Natural killer cell treated with Interleukin-12 subunit alpha and Interleukin-12 subunit beta and Interleukin-15 and Interleukin-18, amount 100 ng/mL, for 72 hours (primary cell): ENCODE results near the gene BRPF1. TPM values are rescaled to one million over a fixed set of nuclear protein-coding genes. Genes with fewer than 3 reads are reported as not detected.

Experiments used
- ATAC-seq, 2 donors: fragments of 150-1000 bp; cut with Tn5 transposase in 1 of 2; sonication (Bioruptor Pico), chemical (Tn5 transposase) in 1 of 2; 2 replicates each; pipeline ENCODE4 v1.10.0; 2021
- DNase-seq: peaks from one replicate; pipeline ENCODE4 v3.0.0; 2022; ENCODE audit warnings: low spot score
- H3K27ac Mint-ChIP-seq, 2 donors: 1 replicate in 1 of 2; 2 replicates in 1 of 2; pipeline ENCODE4 v1.8.0; 2022; ENCODE audit warnings: mixed read lengths in 2 of 2, mild to moderate bottlenecking in 1 of 2, moderate library complexity in 1 of 2
- H3K27me3 Mint-ChIP-seq, 2 donors: 1 replicate in 1 of 2; 2 replicates in 1 of 2; pipeline ENCODE4 v1.8.0; 2022; ENCODE audit warnings: mixed read lengths in 2 of 2
- H3K36me3 Mint-ChIP-seq: one replicate; pipeline ENCODE4 v1.8.0; 2022; ENCODE audit warnings: mixed read lengths
- H3K4me1 Mint-ChIP-seq, 2 donors: 1 replicate in 1 of 2; 2 replicates in 1 of 2; pipeline ENCODE4 v1.8.0; 2022; ENCODE audit warnings: low read depth in 2 of 2, mixed read lengths in 2 of 2, mild to moderate bottlenecking in 1 of 2
- H3K4me3 Mint-ChIP-seq: one replicate; pipeline ENCODE4 v1.8.0; 2022; ENCODE audit warnings: mixed read lengths
- H3K9me3 Mint-ChIP-seq: 2 replicates; pipeline ENCODE4 v1.8.0; 2022; ENCODE audit warnings: mixed read lengths
- total RNA-seq, 2 donors: library from RNA; stranded (reverse); gene quantifications; one replicate each; pipeline ENCODE4 v1.2.3, GENCODE V29; 2022

BRPF1 gene
- total RNA-seq, 2 donors from 2014 or later, result 51.9 to 62.3 TPM

GRCh38 chr3:9695746-9696145, 35.8 kb upstream of the BRPF1 start:
- Mint-ChIP-seq H3K36me3 (peaks cover 7% of the 10 kb centered on the region), H3K27me3 (no peaks in the 10 kb centered on the region)
- ATAC-seq, result no peak

DNA sequence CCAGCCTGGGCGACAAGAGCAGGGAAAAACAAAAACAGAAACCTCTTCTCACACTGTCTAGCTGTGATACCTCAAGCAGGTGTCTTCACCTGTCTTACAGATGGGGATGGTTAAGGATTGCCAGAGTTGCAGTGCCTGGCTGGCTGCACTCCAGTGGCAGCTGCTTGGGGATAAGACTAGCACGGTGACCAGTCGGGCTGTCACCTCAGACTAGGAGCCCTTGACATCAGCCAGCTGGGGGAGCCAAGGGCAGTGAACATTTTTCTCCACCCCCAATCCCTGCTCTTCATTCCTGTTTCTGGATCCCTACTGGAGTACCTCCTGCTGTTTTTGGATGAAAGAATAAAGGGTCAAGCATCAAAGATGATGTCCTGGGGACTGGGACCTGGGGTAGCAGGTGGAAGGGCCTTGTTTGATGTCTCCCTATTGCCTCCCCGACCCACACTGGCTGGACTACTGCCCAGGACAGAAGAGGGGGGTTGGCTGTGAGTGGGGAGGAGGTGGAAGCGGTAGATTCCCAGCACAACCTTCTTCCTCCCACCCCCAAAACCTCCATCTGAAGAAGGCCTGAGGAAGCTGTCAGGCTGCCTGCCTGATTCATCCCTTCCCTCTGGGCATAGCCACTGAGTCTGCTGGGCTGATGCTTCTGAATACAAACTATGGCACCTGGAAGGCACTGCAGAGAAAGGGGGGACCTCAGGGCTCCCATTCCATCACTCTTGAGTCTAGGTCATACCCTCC, 34.9 kb upstream of the BRPF1 start:
- Mint-ChIP-seq H3K4me1 (peaks cover 0 to 6% of the 10 kb centered on the region in 2 donors), H3K4me3 (no peak overlapping the region), H3K27me3 (no peaks in the 10 kb centered on the region), H3K36me3 (peaks cover 7% of the 10 kb centered on the region), H3K9me3 (no peaks in the 10 kb centered on the region), H3K27ac (no peak overlapping the region)
- DNase-seq, result no peak
- ATAC-seq, result no peak

More at GRCh38 chr3:9695746-9696145, 35.8 kb upstream of the BRPF1 start:
- Mint-ChIP-seq H3K4me1 (peaks cover 0 to 6% of the 10 kb centered on the region in 2 donors), H3K4me3 (no peak overlapping the region), H3K9me3 (no peaks in the 10 kb centered on the region), H3K27ac (no peak overlapping the region)
- DNase-seq, result no peak

DNA sequence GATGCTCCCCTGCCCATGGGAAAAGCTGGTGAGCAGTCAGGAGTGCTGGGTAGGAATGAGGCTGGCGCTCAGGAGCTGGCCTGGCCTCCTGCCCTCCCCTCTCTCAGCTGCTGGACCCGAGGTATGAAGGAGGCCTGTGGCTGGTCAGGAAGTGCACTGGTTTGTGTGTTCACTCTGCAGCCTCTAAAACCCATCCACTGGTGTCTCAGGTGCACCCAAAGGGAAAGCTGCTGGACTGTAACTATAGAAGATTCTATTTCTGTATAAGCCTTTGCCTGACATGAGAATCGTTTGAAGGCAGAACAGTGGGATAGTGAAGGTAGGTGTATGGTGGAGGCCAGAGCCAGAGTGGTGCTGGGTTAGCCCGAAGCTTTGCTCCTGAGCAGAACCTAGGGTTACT, 33.6 kb upstream of the BRPF1 start:
- ATAC-seq (no peak), DNase-seq (no peak)
- H3K36me3 Mint-ChIP-seq, result peaks cover 7% of the 10 kb centered on the region
- H3K4me3 Mint-ChIP-seq, result no peak overlapping the region
- no peak overlapping the region for H3K27ac Mint-ChIP-seq
- no peaks in the 10 kb centered on the region for H3K27me3 Mint-ChIP-seq
- no peaks in the 10 kb centered on the region for H3K9me3 Mint-ChIP-seq
- peaks cover 0 to 6% of the 10 kb centered on the region in 2 donors for H3K4me1 Mint-ChIP-seq

DNA sequence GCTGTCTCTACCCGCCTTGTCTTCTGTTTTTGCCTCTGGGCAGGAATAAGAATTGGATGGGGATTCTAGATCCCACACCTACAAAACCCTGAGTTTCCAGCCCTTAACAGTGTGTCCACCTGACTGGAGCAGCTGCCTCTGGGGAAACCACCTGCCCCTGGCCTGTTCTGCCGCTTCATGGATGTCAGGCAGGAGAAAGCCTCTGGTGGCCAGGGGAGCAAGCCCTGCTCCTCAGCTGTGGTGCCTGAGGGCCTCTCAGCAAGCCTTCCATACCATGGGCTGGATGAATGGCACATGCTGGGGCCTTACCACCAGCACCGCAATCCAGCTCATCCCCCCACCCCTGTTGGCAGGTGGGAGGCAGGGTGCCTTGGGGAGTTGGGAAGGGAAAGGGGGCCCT, 33.2 kb upstream of the BRPF1 start:
- H3K27ac Mint-ChIP-seq, result no peak overlapping the region
- H3K4me3 Mint-ChIP-seq, result no peak overlapping the region
- no peaks in the 10 kb centered on the region for H3K27me3 Mint-ChIP-seq
- no peaks in the 10 kb centered on the region for H3K9me3 Mint-ChIP-seq
- no peak for ATAC-seq
- peaks cover 7% of the 10 kb centered on the region for H3K36me3 Mint-ChIP-seq
- DNase-seq, result no peak
- peaks cover 0 to 6% of the 10 kb centered on the region in 2 donors for H3K4me1 Mint-ChIP-seq

GRCh38 chr3:9700536-9700935, 31.0 kb upstream of the BRPF1 start:
- ATAC-seq (no peak), DNase-seq (no peak)
- H3K27me3 Mint-ChIP-seq, result peaks cover 0 to 5% of the 10 kb centered on the region in 2 donors
- H3K9me3 Mint-ChIP-seq, result no peaks in the 10 kb centered on the region
- H3K4me3 Mint-ChIP-seq, result no peak overlapping the region
- peaks cover 0 to 9% of the 10 kb centered on the region in 2 donors for H3K4me1 Mint-ChIP-seq
- peak overlapping the region in 1 of 2 donors; percentile 24 for H3K27ac Mint-ChIP-seq
- peaks cover 7% of the 10 kb centered on the region for H3K36me3 Mint-ChIP-seq

DNA sequence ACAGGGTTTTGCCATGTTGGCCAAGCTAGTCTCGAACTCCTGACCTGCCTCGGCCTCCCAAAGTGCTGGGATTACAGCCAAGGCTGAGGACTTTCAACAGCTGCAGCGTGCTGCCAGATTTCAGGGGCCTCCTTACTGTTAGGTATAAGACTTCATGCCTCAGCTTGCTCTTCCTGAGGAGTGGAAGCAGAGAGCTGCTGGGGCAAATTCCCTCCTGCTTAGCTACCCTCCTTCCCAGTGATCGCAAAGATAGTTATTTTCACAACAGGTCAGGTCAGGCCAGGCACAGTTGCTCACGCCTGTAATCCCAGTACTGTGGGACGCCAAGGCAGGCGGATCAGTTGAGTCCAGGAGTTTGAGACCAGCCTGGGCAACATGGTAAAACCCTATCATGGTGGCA, 30.5 kb upstream of the BRPF1 start:
- peaks cover 0 to 9% of the 10 kb centered on the region in 2 donors for H3K4me1 Mint-ChIP-seq
- no peak overlapping the region for H3K27ac Mint-ChIP-seq
- no peak for DNase-seq
- no peaks in the 10 kb centered on the region for H3K9me3 Mint-ChIP-seq
- no peak for ATAC-seq
- no peak overlapping the region for H3K4me3 Mint-ChIP-seq
- peaks cover 7% of the 10 kb centered on the region for H3K36me3 Mint-ChIP-seq
- peaks cover 4 to 5% of the 10 kb centered on the region in 2 donors for H3K27me3 Mint-ChIP-seq

- H3K36me3 Mint-ChIP-seq, result peaks cover 7% of the 10 kb centered on the region
- H3K27me3 Mint-ChIP-seq, result peaks cover 8 to 9% of the 10 kb centered on the region in 2 donors
- DNase-seq (no peak), ATAC-seq (no peak)
- H3K27ac Mint-ChIP-seq, result no peak overlapping the region
- H3K4me3 Mint-ChIP-seq, result no peak overlapping the region
- H3K4me1 Mint-ChIP-seq, result peaks cover 0 to 11% of the 10 kb centered on the region in 2 donors
- H3K9me3 Mint-ChIP-seq, result no peaks in the 10 kb centered on the region
These were observed 29.8 kb upstream of the BRPF1 start for GRCh38 chr3:9701711-9702110.

GRCh38 chr3:9703240-9703639, 28.3 kb upstream of the BRPF1 start:
- peaks cover 8 to 9% of the 10 kb centered on the region in 2 donors for H3K27me3 Mint-ChIP-seq
- no peak for ATAC-seq
- no peak overlapping the region for H3K27ac Mint-ChIP-seq
- peaks cover 0 to 11% of the 10 kb centered on the region in 2 donors for H3K4me1 Mint-ChIP-seq
- H3K4me3 Mint-ChIP-seq, result no peak overlapping the region
- no peak for DNase-seq
- no peaks in the 10 kb centered on the region for H3K9me3 Mint-ChIP-seq
- peaks cover 7% of the 10 kb centered on the region for H3K36me3 Mint-ChIP-seq

DNA sequence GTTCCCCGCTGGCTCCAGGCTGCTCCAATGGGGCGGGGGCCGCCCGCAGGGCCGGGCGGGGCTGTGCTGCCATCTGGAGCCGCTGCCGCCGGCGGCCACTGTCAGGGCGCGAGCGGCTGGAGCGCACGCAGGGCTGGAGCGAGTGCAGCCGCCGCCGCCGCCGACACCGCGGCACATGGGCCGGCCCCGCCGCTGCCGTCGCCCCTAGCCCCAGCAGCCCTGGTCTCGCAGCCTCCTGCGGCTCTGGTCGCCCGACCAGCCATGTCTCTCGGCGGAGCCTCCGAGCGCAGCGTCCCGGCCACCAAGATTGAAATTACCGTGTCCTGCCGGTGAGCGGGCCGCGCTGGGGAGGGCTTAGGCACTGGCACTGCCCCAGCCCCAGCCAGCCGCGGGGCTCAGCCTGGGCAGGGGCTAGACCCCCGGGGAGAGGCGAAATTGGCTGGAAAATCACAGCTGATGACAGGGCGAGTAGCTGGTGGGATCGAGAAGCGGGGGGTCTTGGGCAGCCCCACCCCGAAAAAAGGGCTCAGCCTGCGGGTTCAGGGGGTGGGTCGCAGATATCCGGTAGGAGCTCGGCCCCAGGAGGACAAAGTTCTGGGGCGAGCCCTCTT, 27.7 kb upstream of the BRPF1 start, which contains the start of gene CPNE9:
CPNE9 (plus strand) TSS at position 98 of the 611 bp plus-strand sequence; CDS start at position 262, 164 bp downstream.
- Mint-ChIP-seq H3K9me3 (no peaks in the 10 kb centered on the region), H3K27me3 (peaks cover 8 to 9% of the 10 kb centered on the region in 2 donors), H3K4me1 (peaks cover 0 to 11% of the 10 kb centered on the region in 2 donors), H3K4me3 (no peak within 1 kb of the TSS), H3K36me3 (peaks cover 7% of the 10 kb centered on the region), H3K27ac (no peak within 1 kb of the TSS)
- ATAC-seq (peak; percentile 11 to 37), DNase-seq (no peak)

GRCh38 chr3:9704347-9705322, 26.9 kb upstream of the BRPF1 start:
- Mint-ChIP-seq H3K27ac (no peak overlapping the region), H3K4me3 (no peak overlapping the region), H3K27me3 (peaks cover 8 to 9% of the 10 kb centered on the region in 2 donors), H3K36me3 (peaks cover 6% of the 10 kb centered on the region), H3K9me3 (no peaks in the 10 kb centered on the region), H3K4me1 (peaks cover 0 to 10% of the 10 kb centered on the region in 2 donors)
- DNase-seq (no peak), ATAC-seq (peak; percentile 52 to 68)

DNA sequence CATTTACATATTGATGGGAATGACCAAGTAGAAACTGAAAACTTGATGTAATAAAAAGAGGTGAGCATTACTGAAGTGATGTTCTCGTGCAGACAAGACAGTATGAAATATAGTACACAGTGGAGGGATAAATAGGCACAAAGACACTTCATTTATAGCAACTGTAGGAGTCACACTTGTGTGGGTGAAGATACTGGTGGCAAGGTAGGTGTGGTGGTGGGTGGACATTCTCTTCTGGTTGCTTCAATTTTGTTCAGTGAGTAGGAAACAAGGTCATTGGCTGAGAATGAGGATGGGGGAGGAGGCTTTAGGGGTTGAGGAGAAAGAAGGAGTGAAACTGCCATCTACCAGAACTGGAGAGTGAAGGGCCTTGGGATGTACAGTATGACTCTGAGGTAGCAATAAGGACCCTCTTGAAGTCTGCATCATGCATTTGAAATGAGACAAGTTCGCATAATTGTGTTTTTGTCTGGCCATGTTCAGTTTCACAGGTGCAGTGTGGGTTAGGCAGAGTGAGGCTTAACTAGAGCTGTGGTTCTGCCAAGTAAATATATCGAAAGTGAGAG, 21.3 kb upstream of the BRPF1 start:
- Mint-ChIP-seq H3K27me3 (peaks cover 5 to 17% of the 10 kb centered on the region in 2 donors), H3K4me3 (no peak overlapping the region), H3K9me3 (no peaks in the 10 kb centered on the region), H3K4me1 (peaks cover 0 to 6% of the 10 kb centered on the region in 2 donors), H3K36me3 (no peaks in the 10 kb centered on the region), H3K27ac (no peak overlapping the region)
- ATAC-seq (no peak), DNase-seq (no peak)

GRCh38 chr3:9712415-9712814, 19.1 kb upstream of the BRPF1 start:
- H3K9me3 Mint-ChIP-seq, result no peaks in the 10 kb centered on the region
- peaks cover 0 to 4% of the 10 kb centered on the region in 2 donors for H3K4me1 Mint-ChIP-seq
- peaks cover 0 to 8% of the 10 kb centered on the region in 2 donors for H3K27me3 Mint-ChIP-seq
- no peak overlapping the region for H3K27ac Mint-ChIP-seq
- DNase-seq (no peak), ATAC-seq (no peak)
- H3K36me3 Mint-ChIP-seq, result no peaks in the 10 kb centered on the region
- no peak overlapping the region for H3K4me3 Mint-ChIP-seq

GRCh38 chr3:9713142-9713541, 18.4 kb upstream of the BRPF1 start:
- no peaks in the 10 kb centered on the region for H3K36me3 Mint-ChIP-seq
- ATAC-seq, result no peak
- no peak overlapping the region for H3K27ac Mint-ChIP-seq
- no peaks in the 10 kb centered on the region for H3K9me3 Mint-ChIP-seq
- H3K4me3 Mint-ChIP-seq, result no peak overlapping the region
- DNase-seq, result no peak
- peaks cover 0 to 8% of the 10 kb centered on the region in 2 donors for H3K27me3 Mint-ChIP-seq
- H3K4me1 Mint-ChIP-seq, result peaks cover 0 to 4% of the 10 kb centered on the region in 2 donors
